GM21529 (cell line): Measurements from ENCODE around the gene RBM38.

Source experiments
- ATAC-seq: cut with Tn5 transposase; IDR thresholded peaks from one replicate; pipeline ENCODE4 v1.9.1; 2021; ENCODE audit not compliant: unreplicated experiment

Gene RBM38

DNA sequence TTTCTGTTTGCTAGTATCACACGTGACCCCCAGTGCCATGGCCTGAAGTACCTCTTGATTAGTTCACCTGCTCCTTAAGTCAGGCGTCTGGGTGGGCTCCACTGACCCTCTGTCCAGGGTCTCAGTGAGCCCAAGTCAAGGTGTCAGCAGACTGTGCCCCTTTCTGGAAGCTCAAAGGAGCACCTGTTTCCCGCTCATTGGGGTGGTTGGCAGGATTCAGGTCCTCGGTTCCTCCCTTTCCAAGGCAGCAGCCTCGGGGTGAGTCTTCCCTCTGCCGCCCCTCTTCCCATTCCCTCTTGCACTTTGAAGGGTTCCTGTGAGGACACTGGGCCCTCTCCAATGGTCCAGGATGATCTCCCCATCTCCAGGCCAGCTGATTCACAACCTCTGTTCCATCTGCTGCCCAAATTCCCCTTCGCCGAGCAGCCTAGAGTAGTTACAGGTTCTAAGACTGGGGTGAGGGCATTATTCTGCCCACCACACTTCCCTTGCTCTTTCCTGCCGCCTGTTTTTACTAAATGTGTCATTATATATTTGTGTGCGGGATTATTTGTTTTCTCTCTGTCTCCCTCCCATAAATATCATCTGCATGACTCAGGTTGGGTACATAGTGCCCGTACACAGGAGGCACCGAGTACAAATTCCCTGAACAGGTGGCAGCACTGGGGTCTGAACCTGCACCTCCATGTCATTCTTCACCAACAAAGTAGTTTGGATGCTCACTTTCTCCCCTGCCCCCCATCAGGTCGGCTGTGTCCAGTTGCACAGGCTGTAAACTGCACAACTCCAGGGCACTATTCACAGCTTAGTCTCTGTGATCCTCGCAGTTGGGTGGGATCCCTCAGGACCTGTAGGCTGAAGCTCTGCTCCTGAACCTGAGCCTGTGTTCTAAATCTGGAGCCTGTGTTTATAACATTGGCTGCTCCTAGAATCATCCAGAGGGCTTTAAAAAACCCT lies 58.5 kb downstream of the RBM38 start:
- ATAC-seq = peak; percentile 4

- peak; percentile 86 for ATAC-seq
Observed at GRCh38 chr20:57450419-57450818, 59.2 kb downstream of the RBM38 start.

- peak; percentile 26 for ATAC-seq
Observed at GRCh38 chr20:57450931-57451330, 59.7 kb downstream of the RBM38 start.

- ATAC-seq = no peak
Observed at GRCh38 chr20:57451431-57451794, 60.2 kb downstream of the RBM38 start.

- ATAC-seq = peak; percentile 44
Observed at GRCh38 chr20:57451795-57452661, 60.8 kb downstream of the RBM38 start.

DNA sequence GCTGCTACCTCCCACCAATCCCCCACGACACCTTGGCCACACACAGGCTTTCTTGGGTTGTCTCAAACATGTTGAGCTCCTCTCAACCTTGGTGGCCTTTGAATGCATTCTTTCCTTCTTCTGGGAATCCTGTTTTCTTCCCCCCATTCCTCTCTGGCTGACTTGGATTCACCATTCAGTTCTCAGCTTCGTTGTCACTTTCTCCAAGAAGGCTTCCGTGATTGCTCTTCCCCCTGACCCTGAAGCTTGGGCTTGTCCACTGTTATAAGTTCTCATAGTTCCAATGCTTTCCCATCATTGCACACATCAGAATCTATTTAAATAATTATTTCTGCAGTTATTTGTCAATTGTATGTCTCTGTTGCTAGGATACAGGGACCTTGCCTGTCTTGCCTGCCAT lies 64.2 kb downstream of the RBM38 start:
- no peak for ATAC-seq

- ATAC-seq = no peak
Observed at GRCh38 chr20:57456116-57456515, 64.9 kb downstream of the RBM38 start.

- ATAC-seq = no peak
Observed at GRCh38 chr20:57457243-57458095, 66.3 kb downstream of the RBM38 start.

DNA sequence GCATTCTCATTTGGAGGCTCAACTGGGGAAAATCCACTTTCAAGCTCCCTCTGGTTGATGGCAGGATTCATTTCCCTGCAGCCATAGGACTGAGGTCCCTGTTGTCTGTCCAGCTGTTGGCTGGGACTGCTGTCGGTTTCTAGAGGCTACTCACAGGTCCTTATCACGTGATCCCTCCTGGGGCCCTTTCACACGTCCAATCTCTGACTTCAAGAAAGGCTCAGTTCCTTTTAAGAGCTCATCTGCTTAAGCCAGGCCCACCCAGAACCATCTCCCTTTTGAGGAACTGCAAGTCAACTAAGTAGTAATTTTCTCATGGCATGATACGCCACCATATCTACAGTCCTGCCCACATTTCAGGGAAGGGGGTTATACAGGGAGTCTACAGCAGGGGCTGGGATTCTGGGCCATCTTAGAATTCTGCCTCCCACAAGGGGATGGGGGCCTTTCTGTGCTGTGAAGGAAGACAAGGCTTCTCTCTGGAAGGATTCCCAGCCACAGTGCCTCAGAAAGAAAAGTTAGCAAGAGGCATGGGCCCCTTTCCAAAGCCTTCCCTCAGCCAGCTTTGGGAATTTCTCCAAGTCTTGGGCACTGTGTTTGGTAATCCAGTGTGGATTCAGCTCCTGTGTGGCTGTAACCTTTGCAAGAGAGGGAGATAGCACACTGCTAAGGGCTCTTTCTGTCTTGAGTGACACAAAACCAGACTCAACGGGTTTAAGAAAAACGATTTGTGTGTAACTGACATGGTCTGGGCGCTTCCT lies 67.4 kb downstream of the RBM38 start:
- ATAC-seq = no peak
